ENCODE data around the gene C1orf167.

The C1orf167 gene, protein sequence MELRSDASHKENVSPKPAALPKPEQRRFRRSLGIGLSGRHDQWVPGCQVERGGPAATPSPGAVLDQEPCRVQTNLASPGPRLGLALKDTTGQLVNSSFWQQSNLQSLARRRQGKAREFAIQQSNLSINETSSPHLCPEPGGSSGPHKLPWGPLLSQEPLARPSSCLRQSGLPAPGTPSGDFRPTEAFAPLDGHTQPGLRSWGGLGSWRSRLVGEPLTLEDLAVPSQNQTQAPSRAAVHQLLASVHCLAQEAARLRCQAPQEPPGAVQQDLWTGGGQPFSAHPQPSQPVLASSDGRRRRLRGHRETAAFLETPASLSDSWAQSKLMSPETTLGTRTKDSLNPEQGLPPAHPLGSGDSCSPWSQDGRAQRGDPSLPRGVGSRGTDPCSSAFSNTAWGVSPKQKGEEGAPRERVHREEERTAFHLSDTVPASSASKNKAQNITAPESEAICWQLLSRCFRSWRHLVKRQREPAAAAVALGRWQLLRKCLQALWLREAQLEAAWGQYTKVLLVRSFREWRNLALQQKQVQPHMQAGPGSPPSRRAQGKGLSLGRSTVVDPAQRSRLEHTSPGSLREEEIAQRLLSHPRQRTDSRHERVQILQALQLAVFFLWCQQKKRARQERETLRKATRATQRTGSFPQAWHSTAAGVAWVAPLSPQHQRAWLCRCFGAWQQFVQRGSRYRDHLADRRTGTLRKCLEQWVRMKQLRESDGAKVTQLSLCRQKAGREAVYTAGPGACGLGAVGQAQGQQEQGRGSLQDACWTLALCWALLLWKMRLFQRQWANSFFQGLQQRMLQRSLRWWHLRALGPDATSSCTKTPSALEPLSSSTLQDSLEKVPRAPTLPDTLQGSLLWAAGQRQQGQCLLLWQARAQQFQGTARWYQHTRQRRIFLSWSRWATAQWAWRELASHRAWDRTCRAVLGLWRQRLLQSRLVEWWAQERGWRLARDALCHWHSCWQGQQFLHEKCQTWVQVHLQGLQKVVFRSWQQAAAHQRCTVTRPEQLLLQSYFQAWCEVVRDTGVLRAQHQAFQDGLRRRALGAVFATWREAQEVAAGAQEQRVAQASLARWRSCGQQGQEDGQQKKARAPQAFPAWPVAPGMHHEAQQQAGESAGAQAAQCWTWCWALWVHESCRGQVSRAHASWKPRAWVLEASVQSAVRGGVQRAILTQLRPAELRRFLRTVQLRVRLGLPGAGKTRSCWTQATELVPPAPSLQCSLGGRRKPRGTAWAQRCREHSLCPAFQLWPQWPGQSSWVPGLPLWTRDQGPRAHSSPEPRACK (N-terminal part only)

DNA sequence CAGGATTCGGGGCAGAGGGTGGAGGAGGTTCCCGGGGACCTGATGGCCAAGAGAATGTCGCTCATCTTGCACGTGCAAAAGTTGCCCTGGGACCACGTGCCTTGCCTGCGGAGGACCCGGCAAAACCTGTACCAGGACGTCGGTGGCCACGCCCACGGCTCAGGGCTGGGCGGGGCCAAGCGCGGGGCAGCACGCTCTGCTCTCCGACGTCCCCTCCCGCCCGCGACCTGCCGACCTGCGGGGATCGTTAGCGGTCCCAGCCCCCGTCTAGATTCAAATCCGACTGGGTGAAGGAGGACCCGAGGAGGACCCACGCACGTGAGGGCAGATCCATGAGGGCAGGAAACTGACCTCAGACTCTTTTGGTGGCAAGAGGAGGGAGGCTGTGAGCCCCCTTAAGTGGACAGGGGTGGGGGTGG, at the start of gene C1orf167:
TSS of gene C1orf167 (plus strand) at position 206 of the 419 bp plus-strand sequence. CDS start 2,208 bp downstream, outside the sequence.
- DNase-seq (ENCODE audit: low read depth in 2 of 2, low spot score in 1 of 2) = no peak

DNA sequence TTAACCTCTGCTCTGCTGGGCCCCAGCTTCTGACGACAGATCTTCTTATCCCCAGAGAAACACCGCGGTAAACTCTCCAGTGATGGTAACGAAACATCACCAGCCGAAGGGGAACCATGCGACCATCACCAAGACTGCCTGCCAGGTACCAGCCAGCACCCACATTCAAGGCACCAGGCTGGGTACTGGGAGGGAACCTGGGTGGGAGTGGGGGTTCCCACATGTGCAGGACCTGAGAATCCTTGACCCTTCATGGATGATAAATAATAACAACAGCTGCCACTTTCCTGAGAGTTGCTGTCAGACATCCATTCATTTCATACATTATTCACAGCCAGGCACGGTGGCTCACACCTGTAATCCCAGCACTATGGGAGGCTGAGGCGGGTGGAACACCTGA, 49.7 kb upstream of the C1orf167 start:
- DNase-seq (ENCODE audit: low read depth in 2 of 2, low spot score in 1 of 2) = no peak

GRCh38 chr1:11713095-11713494, 48.9 kb upstream of the C1orf167 start:
- DNase-seq (ENCODE audit: low read depth in 2 of 2, low spot score in 1 of 2) = no peak

- no peak for DNase-seq (ENCODE audit: low read depth in 2 of 2, low spot score in 1 of 2)
These were observed 47.0 kb upstream of the C1orf167 start for GRCh38 chr1:11714831-11715575.

DNA sequence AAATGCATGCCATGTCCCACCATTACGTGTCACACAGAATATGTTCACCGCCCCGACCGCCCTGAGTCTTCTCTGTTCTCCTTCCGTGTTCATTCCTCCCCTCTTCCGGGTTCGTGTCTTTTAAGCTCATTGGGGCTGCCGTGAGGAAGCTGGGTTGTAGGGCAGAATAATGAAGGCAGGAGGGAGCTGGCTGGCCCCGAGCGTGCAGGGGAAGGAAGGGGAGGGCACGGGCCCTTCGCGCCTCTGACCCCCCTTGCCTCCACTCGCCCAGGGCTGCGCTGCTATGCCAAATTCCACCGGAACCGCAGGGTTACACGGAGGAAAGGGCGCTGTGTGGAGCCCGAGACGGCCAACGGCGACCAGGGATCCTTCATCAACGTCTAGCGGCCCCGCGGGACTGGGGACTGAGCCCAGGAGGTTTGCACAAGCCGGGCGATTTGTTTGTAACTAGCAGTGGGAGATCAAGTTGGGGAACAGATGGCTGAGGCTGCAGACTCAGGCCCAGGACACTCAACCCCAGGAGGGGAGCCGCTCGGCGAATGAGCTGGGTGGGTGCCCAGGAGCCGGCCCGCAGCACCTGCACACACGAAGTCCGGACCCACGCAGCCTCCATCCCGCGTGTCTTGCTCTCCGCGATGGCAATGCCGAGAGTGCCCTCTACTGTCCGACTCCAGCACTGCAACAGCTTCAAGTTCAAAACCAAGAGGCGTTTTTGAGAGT, 42.5 kb upstream of the C1orf167 start:
- peak; percentile 77 to 79 for DNase-seq (ENCODE audit: low read depth in 2 of 2, low spot score in 1 of 2)

GRCh38 chr1:11720033-11720376, 42.0 kb upstream of the C1orf167 start:
- DNase-seq (ENCODE audit: low read depth in 2 of 2, low spot score in 1 of 2) = no peak

- no peak for DNase-seq (ENCODE audit: low read depth in 2 of 2, low spot score in 1 of 2)
These were observed 41.5 kb upstream of the C1orf167 start for GRCh38 chr1:11720525-11720924.

DNA sequence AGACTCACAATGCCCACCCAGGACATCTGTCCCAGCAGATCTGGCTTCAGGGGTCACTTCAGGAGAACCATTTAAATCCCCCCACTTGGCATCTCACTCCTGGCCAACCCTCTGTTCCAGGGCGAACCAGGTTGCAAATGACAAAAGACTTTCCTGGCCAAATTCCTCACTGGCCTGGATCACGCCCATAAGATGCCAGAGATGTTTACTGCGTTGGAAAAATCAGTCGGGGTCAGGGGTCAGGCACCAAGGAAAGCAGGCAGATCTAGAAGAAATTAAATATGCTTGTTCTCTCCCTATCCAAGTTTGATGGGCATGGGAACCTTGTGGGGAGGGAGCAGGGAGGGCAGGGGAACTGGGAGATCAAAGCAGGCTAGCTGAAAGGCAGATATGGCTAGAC, 40.7 kb upstream of the C1orf167 start:
- DNase-seq (ENCODE audit: low read depth in 2 of 2, low spot score in 1 of 2) = no peak

DNA sequence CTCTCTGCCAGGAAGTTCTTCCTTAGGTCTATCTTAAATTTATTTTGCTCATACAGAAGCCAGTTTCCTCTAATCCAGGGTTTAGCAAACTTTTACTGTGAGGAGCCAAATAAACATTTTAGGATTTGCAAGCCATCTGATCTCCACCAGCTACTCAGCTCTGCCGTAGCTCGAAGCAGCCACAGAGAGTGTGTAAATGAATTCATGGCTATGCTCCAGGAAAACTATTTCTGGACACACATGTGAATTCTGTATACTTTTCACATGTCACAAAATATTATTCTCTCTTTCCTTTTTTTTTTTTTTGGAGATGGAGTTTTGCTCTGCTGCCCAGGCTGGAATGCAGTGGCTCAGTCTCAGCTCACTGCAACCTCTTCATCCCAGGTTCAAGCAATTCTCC, 39.5 kb upstream of the C1orf167 start:
- no peak for DNase-seq (ENCODE audit: low read depth in 2 of 2, low spot score in 1 of 2)

- DNase-seq (ENCODE audit: low read depth in 2 of 2, low spot score in 1 of 2) = no peak
These were observed 36.4 kb upstream of the C1orf167 start for GRCh38 chr1:11725616-11726015.

DNA sequence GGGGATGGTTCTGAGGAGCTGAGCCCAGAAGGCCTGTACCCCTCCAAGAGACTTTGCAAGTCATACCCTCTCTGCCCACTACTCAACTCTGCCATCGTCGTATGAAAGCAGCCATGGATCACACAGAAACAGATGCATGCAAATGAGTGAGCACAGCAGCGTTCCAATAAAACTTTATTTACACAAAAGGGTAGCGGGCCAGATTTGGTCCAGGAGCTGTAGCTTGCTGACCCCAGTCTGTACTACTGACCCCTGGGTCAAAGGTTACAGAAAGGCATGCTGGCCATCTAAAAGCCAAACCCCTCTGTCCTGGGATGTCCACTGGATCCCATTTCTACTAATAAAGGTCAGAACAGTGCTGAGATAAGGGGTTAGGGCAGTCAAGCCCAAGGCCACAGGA, 34.9 kb upstream of the C1orf167 start:
- no peak for DNase-seq (ENCODE audit: low read depth in 2 of 2, low spot score in 1 of 2)

DNA sequence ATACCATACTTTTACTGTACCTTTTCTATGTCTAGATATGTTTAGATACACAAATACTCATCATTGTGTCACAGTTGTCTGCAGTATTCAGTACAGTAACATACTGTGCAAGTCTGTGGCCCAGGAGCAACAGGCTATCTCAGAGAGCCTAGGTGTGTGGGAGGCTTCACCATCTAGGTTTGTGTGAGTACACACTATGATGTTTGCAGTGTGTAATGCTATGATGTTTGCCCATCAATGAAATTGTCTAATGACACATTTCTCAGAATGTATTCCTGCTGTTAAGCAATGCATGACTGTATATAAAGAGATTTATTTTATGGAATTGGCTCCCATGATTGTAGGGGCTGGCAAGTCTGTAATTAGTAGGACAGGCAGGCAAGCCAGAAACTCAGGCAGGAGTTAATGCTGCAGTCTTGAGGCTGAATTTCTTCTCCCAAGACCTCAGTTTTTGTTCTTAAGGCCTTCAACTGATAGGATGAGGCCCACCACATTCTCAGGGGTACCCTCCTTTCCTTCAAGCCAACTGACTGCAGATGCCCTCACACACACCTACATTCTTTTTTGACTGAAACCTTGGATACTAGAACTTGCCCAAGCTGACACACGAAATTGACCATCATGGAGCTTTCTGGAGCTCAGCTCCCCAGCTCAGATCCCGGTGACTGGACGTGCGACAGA, 33.7 kb upstream of the C1orf167 start:
- no peak for DNase-seq (ENCODE audit: low read depth in 2 of 2, low spot score in 1 of 2)

DNA sequence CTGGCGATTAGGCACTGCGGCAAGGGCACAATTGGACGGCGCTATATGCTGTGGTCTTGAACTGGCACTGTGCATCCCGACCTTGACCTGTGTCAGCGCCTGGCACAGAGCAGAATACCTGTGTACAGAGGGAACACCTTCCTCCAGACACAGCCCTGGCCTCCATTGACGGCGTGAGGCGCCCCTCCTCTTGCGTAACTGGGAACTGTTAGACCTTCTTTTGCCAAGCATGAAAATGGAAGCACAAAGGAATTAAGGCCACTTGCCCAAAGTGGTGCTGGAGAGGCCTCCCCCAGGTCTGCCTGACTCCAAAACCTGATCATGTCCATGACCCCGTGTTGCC, 32.9 kb upstream of the C1orf167 start:
- no peak for DNase-seq (ENCODE audit: low read depth in 2 of 2, low spot score in 1 of 2)

GRCh38 chr1:11729498-11730428, 32.2 kb upstream of the C1orf167 start:
- no peak for DNase-seq (ENCODE audit: low read depth in 2 of 2, low spot score in 1 of 2)

DNA sequence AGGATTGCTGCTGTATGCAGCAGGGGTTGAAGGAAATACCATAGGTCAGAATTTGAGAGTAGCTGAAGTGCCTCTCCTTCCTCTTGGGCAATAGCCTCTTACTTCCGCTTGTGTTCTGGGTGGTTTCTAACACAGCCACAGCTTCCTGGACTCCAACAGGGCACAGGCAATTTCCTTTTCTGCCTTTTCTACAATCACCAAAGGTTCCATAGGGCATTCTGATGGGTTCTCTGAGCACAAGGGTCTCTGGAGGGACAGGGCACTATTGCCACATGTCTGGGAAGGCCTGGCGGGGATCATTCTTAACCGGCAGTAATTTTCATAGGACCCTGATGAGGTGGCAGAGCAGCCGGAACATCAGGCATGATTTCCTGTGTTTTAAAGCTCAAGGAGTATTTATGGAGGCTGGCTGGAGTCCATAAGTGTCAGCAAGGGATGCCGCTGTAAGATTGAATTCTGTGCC, 31.5 kb upstream of the C1orf167 start:
- DNase-seq (ENCODE audit: low read depth in 2 of 2, low spot score in 1 of 2) = no peak

- no peak for DNase-seq (ENCODE audit: low read depth in 2 of 2, low spot score in 1 of 2)
These were observed 30.2 kb upstream of the C1orf167 start for GRCh38 chr1:11731691-11732283.

DNA sequence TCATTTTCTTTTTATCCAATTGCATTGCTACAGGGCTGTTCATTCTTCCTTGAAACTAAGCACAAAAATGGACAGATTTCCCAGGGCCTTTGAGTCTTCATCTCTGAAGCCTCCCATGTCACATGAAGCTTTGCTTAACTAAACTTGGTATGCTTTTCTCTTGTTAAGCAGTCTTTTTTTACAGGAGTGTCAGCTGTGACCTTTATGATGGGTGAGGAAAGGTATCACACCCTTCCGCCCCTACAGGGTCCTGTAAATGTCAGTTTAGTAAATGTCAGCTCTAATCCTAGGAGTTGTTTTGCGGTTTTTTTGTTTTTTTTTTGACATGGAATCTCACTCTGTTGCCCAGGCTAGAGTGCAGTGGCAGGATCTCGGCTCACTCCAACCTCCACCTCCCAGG, 28.7 kb upstream of the C1orf167 start:
- no peak for DNase-seq (ENCODE audit: low read depth in 2 of 2, low spot score in 1 of 2)

DNA sequence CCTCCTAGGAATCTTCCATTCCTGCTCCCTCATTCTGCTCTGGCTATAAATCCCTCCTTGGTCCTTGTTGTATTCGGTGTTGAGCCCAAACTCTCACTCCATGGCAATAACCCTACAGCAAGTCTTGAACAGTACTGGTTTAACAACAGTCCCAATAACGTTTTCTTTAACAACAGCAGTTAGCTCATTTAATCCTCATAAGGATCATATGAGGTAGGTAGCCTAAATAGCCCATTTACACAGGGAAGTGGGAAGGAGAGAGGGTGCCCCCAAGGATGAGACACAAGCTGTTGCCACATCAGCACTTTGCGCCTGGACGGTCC, 26.5 kb upstream of the C1orf167 start:
- DNase-seq (ENCODE audit: low read depth in 2 of 2, low spot score in 1 of 2) = no peak
